Choroid plexus epithelial cell (primary cell): ENCODE data around the gene CPSF4.

Source experiments
- DNase-seq: peaks from one replicate; pipeline ENCODE4 v3.0.0-alpha.2; 2010; ENCODE audit warnings: low read depth
- H3K4me3 ChIP-seq: 2 replicates; pipeline ENCODE4 v1.5.1; 2011; ENCODE audit warnings: low read depth, mild to moderate bottlenecking, control low read depth, low read length, moderate library complexity
- CTCF ChIP-seq: conservative IDR thresholded peaks from 2 replicates; pipeline ENCODE4 v1.5.1; 2011; ENCODE audit warnings: low read depth, mild to moderate bottlenecking, control low read depth, inconsistent platforms, low read length, moderate library complexity

Gene CPSF4

DNA sequence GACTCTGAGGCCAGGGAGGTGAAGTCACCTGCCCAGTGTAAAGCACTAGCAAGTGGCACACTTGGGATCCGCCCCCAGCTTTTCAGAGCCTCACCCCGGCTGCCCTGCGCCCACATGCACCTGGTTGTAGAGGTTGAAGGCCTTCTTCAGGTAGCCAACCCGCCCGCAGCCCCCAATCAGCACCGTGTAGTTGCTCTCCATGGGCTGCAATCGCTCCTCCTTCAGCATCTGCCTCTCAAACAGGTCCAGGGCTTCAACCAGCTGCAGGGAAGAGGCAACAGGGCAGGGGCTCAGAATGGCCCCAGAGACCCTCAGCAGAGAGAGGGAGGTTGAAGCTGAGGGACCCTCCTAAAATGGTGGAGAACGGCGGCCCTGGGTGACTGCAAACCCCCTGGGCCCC lies 5.6 kb upstream of the CPSF4 start:
- no peak for DNase-seq
- no peak for TF ChIP-seq CTCF
- H3K4me3 ChIP-seq, result no peak overlapping the region

DNA sequence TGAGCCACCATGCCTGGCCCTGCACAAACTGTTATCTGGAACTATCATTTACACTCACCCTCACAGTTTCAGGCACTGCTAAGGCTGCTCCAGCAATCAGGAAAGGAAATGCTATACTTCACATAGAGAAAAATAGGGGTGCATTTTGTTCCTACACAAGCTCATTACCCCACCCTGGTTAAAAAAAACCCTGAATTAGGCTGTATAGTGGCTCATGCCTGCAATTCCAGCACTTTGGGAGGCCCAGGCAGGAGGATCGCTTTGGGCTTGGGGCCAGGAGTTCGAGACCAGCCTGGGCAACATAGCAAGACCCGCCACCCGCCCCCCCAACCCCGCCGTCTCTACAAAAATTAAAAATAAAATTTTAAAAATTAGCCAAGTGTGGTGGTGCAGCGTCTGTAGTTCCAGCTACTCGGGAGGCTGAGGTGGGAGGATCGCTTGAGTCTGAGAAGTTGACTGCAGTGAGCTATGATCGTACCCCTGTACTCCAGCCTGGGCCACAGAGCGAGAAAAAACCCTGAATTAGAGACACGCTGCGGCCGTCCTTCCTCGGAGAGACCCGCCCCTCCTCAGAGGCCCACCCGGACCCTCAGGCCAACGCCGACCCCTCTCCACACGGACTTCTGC lies 684 bp upstream of the CPSF4 start:
- peak; percentile 12 for DNase-seq

GRCh38 chr7:99440195-99440594 lies 1.5 kb downstream of the CPSF4 start:
- peak; percentile 37 for DNase-seq
- peak overlapping the region; percentile 96 for H3K4me3 ChIP-seq
- no peak for TF ChIP-seq CTCF

More for the DNA sequence above, 684 bp upstream of the CPSF4 start:
- TF ChIP-seq CTCF, result no peak
- H3K4me3 ChIP-seq, result peak overlapping the region; percentile 96

GRCh38 chr7:99446096-99446495 lies 7.4 kb downstream of the CPSF4 start:
- DNase-seq, result no peak
- TF ChIP-seq CTCF, result no peak
- H3K4me3 ChIP-seq, result no peak overlapping the region

- no peak for TF ChIP-seq CTCF
- no peak for DNase-seq
- H3K4me3 ChIP-seq, result no peak overlapping the region
Measured at GRCh38 chr7:99447943-99448342, 9.2 kb downstream of the CPSF4 start.

DNA sequence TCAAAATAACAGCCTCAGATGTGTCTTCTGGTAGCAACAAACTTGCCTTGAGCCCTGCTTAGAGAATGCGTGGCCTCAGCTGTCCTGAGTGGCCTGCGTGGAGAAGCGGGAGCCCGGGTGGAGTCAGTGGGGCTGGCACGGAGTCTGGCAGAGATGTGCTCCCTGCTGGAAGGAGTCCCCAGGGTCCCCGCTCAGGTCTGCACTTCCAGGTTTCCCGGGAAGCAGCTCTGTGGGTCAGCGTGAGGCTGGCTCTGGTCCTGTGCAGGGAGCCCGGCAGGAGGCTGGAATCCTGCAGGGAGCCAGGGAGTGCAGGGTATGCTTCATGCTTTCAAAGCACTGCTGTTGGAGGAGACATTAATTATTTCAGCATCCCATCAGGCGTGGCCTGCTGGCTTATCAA lies 10.1 kb downstream of the CPSF4 start:
- TF ChIP-seq CTCF, result no peak
- H3K4me3 ChIP-seq, result no peak overlapping the region
- DNase-seq, result no peak

GRCh38 chr7:99449326-99449725 lies 10.6 kb downstream of the CPSF4 start:
- no peak for DNase-seq
- TF ChIP-seq CTCF, result no peak
- H3K4me3 ChIP-seq, result no peak overlapping the region
